Body of pancreas (tissue), 4 donors: Measurements from ENCODE around the gene SRPK2.

Source experiments
- POLR2A ChIP-seq, 3 donors: fragments of 450-650 bp; IDR thresholded peaks; one replicate each; pipeline ENCODE4 v1.6.1; 2016; ENCODE audit warnings: antibody characterized with exemption in 3 of 3, mild to moderate bottlenecking in 2 of 3
- TF ChIP-seq, protein P1 (sequence below), 7 experiments: fragments of 450-650 bp in 4 of 7; fragments of 200-600 bp in 3 of 7; sonication (generic) in 3 of 7; IDR thresholded peaks; one replicate each; pipeline ENCODE4 v1.5.1; 2016 to 2019; ENCODE audit warnings: antibody characterized with exemption in 7 of 7

DNA sequence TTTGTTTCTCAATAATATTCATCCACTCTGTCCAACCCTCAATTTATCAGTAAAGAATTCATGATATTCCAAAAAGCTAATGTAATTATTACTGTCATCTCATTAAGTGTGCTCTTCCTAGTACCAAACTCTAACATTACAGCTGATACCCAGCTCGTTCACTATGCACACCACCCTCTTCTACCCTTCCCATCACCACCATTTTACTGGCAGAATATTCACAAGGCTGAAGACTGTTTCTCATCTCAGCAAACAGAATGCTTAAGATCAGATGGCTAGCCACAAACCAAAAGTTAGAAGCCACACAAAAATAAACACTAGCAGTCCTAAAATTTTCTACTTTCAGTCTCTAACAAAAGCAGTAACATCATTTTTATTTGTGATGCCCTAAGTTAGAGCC, 121.5 kb downstream of the SRPK2 start:
- no peak for TF ChIP-seq POLR2A (IDR thresholded peaks at IDR 0.05)
- TF ChIP-seq, protein P1, sequence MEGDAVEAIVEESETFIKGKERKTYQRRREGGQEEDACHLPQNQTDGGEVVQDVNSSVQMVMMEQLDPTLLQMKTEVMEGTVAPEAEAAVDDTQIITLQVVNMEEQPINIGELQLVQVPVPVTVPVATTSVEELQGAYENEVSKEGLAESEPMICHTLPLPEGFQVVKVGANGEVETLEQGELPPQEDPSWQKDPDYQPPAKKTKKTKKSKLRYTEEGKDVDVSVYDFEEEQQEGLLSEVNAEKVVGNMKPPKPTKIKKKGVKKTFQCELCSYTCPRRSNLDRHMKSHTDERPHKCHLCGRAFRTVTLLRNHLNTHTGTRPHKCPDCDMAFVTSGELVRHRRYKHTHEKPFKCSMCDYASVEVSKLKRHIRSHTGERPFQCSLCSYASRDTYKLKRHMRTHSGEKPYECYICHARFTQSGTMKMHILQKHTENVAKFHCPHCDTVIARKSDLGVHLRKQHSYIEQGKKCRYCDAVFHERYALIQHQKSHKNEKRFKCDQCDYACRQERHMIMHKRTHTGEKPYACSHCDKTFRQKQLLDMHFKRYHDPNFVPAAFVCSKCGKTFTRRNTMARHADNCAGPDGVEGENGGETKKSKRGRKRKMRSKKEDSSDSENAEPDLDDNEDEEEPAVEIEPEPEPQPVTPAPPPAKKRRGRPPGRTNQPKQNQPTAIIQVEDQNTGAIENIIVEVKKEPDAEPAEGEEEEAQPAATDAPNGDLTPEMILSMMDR (IDR thresholded peaks at IDR 0.05): no peak
